NK-92 (cell line): Measurements from ENCODE around the gene CST6.

Experiments used
- DNase-seq: peaks from one replicate; lab custom pipeline; 2025; ENCODE audit not compliant: unreplicated experiment; lab: John Stamatoyannopoulos, UW

Gene CST6

GRCh38 chr11:66011785-66012303 lies at the start of gene CST6:
TSS of gene CST6 (plus strand) at chr11:66012008. CDS start at chr11:66012045, 37 bp downstream.
- no peak for DNase-seq

GRCh38 chr11:65962141-65962564 lies 49.7 kb upstream of the CST6 start:
- DNase-seq = no peak

GRCh38 chr11:65964906-65965305 lies 46.9 kb upstream of the CST6 start:
- no peak for DNase-seq

- no peak for DNase-seq
Observed at GRCh38 chr11:65965986-65966762, 45.6 kb upstream of the CST6 start.

GRCh38 chr11:65967329-65967934 lies 44.4 kb upstream of the CST6 start:
- no peak for DNase-seq

GRCh38 chr11:65968600-65969482 lies 43.0 kb upstream of the CST6 start:
- no peak for DNase-seq

GRCh38 chr11:65972116-65972515 lies 39.7 kb upstream of the CST6 start:
- no peak for DNase-seq

GRCh38 chr11:65973439-65974110 lies 38.2 kb upstream of the CST6 start:
- DNase-seq = no peak

GRCh38 chr11:65975771-65976170 lies 36.0 kb upstream of the CST6 start:
- no peak for DNase-seq

GRCh38 chr11:65976216-65977176 lies 35.3 kb upstream of the CST6 start:
- no peak for DNase-seq

GRCh38 chr11:65977621-65978390 lies 34.0 kb upstream of the CST6 start:
- DNase-seq = no peak

- no peak for DNase-seq
Observed at GRCh38 chr11:65978391-65979238, 33.2 kb upstream of the CST6 start.

GRCh38 chr11:65979261-65979759 lies 32.5 kb upstream of the CST6 start:
- DNase-seq = no peak

GRCh38 chr11:65981101-65981740 lies 30.6 kb upstream of the CST6 start:
- DNase-seq = no peak

- no peak for DNase-seq
Observed at GRCh38 chr11:65981972-65982823, 29.6 kb upstream of the CST6 start.

GRCh38 chr11:65982824-65983588 lies 28.8 kb upstream of the CST6 start:
- no peak for DNase-seq
